NCI-H460 (cell line): ENCODE results near the gene CABLES2. TPM values are rescaled to one million over a fixed set of nuclear protein-coding genes. Genes with fewer than 3 reads are reported as not detected.

Experiments used
- total RNA-seq: library from RNA; depleted of rRNA; stranded (reverse); fragments of >200 nt; shearing (Covaris generic); gene quantifications from 2 replicates; pipeline ENCODE4 v1.2.3, GENCODE V29; 2014; rRNA removed

CABLES2 gene
- total RNA-seq, 1 experiment from 2014 or later: 2.1 TPM

Other genes with a start within 250 kb of the CABLES2 start
- 34.3 and 42.3 TPM in 2 replicates for gene MTG2, start 224.3 kb downstream of the CABLES2 start, total RNA-seq
- not detected in 2 replicates for gene HRH3, start 187.0 kb downstream of the CABLES2 start, total RNA-seq
- gene OSBPL2, start 168.8 kb downstream of the CABLES2 start, total RNA-seq: 12.4 and 14.8 TPM in 2 replicates
- 142 and 176 TPM in 2 replicates for gene ADRM1, start 104.3 kb downstream of the CABLES2 start, total RNA-seq
- 169 and 171 TPM in 2 replicates for gene LAMA5, start 40.0 kb downstream of the CABLES2 start, total RNA-seq
- 1,658 and 1,943 TPM in 2 replicates for gene RPS21, start 20.2 kb downstream of the CABLES2 start, total RNA-seq
- not detected in 2 replicates for gene RBBP8NL, start 20.3 kb upstream of the CABLES2 start, total RNA-seq
- 0.26 and 0.52 TPM in 2 replicates for gene GATA5, start 68.7 kb upstream of the CABLES2 start, total RNA-seq
- 91.6 and 97.1 TPM in 2 replicates for gene SLCO4A1, start 235.2 kb upstream of the CABLES2 start, total RNA-seq